A673 (cell line): ENCODE measurements around the gene KIF24. TPM values are rescaled to one million over a fixed set of nuclear protein-coding genes. Genes with fewer than 3 reads are reported as not detected.

Experiments used
- BruUV-seq: library from RNA; stranded (reverse); fragments of 400-500 nt; replicated peaks from 2 replicates; lab custom pipeline; 2021; lab: Mats Ljungman, UMichigan
- CTCF ChIA-PET: fragments of 300-600 bp; sonication (Branson Sonifier 250); formaldehyde crosslinking; loops from one replicate; lab custom pipeline; 2022; ENCODE audit warnings: antibody characterized with exemption; lab: Charles Lee
- POLR2A ChIA-PET: fragments of 300-600 bp; sonication (Branson Sonifier 250); formaldehyde crosslinking; loops from one replicate; lab custom pipeline; 2022; ENCODE audit warnings: antibody characterized with exemption; ENCODE audit not compliant: low non-redundant PET; lab: Charles Lee
- DNase-seq: peaks from one replicate; pipeline ENCODE4 v3.0.0-alpha.2; 2015; ENCODE audit warnings: low spot score
- H3K27ac ChIP-seq: fragments of 200-600 bp; sonication (generic); 2 replicates; pipeline ENCODE4 v1.5.1; 2016; ENCODE audit warnings: mixed run types, low read depth, mild to moderate bottlenecking, mixed read lengths, antibody characterized with exemption, low read length; ENCODE audit not compliant: poor library complexity, severe bottlenecking
- H3K27me3 ChIP-seq: fragments of 200-600 bp; sonication (generic); replicated peaks from 2 replicates; pipeline ENCODE4 v1.6.1; 2017; ENCODE audit warnings: mixed run types, low read depth, mild to moderate bottlenecking, mixed read lengths, antibody characterized with exemption, low read length; ENCODE audit not compliant: insufficient read depth, poor library complexity
- H3K36me3 ChIP-seq: fragments of 200-600 bp; sonication (generic); 2 replicates; pipeline ENCODE4 v1.6.1; 2016; ENCODE audit warnings: mixed run types, mild to moderate bottlenecking, mixed read lengths, antibody characterized with exemption, low read length; ENCODE audit not compliant: insufficient read depth, poor library complexity, severe bottlenecking
- H3K4me1 ChIP-seq: fragments of 200-600 bp; sonication (generic); 2 replicates; pipeline ENCODE4 v1.6.1; 2017; ENCODE audit warnings: mixed run types, mild to moderate bottlenecking, mixed read lengths, antibody characterized with exemption, low read length; ENCODE audit not compliant: insufficient read depth, poor library complexity, severe bottlenecking
- H3K4me3 ChIP-seq: fragments of 200-600 bp; sonication (generic); 2 replicates; pipeline ENCODE4 v1.5.1; 2016; ENCODE audit warnings: low read depth, mixed run types, mild to moderate bottlenecking, mixed read lengths, low read length; ENCODE audit not compliant: poor library complexity, severe bottlenecking
- H3K9me3 ChIP-seq: fragments of 200-600 bp; sonication (generic); 2 replicates; pipeline ENCODE4 v1.6.1; 2016; ENCODE audit warnings: mixed run types, low read depth, mild to moderate bottlenecking, mixed read lengths, antibody characterized with exemption, low read length; ENCODE audit not compliant: poor library complexity, severe bottlenecking
- EZH2 ChIP-seq: fragments of 200-600 bp; sonication (generic); IDR thresholded peaks from 2 replicates; pipeline ENCODE4 v1.6.1; 2017; ENCODE audit warnings: borderline replicate concordance, low read depth, mild to moderate bottlenecking, mixed read lengths, antibody characterized with exemption, low read length; ENCODE audit not compliant: poor library complexity, severe bottlenecking
- intact Hi-C: fragments of 100-400 bp; cut with micrococcal nuclease; formaldehyde crosslinking; loops from one replicate; pipeline ENCODE4 v1.10.0; 2022; ENCODE audit not compliant: unreplicated experiment
- total RNA-seq: library from RNA; stranded (reverse); gene quantifications from 2 replicates; pipeline ENCODE4 v1.2.3, GENCODE V29; 2021
- TF ChIP-seq, protein P1 (sequence below): fragments of 300-800, 200-600 bp; sonication (generic); conservative IDR thresholded peaks from 2 replicates; pipeline ENCODE4 v1.5.1; 2017; ENCODE audit warnings: low read depth, mild to moderate bottlenecking, antibody characterized with exemption, low read length, moderate library complexity, mixed read lengths

KIF24 gene
- total RNA-seq, 1 experiment from 2014 or later = 11.6 TPM

DNA sequence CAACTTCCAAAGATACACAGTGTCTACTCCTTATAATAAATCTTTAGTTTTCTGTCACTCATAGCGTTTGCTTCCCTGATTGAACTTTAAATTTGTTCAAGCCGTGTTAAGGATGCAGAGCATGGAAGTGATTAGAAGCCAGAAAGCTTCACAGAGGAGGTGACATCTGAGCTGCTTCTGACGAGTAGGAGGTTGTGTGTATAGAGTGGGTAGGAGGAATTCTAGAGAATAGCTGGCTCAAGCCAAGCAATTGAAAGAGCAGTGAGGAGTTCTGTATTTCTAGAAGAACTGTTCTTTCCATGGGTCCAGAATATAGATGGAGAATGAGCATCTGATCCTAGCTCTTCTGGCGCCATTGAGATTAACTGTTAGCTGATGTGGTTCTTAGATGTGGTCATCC is 6.3 kb upstream of the KIF24 start:
- ChIA-PET CTCF (interaction anchor here (1.1 kb wide), 1 partner anchor 69 kb away, joined by 3 read pairs; no protein-coding TSS in a partner anchor), POLR2A (interaction anchor here (0.6 kb wide), 1 partner anchor 45 kb away, joined by 7 read pairs; no protein-coding TSS in a partner anchor)
- TF ChIP-seq EZH2 = no peak
- TF ChIP-seq, protein P1, sequence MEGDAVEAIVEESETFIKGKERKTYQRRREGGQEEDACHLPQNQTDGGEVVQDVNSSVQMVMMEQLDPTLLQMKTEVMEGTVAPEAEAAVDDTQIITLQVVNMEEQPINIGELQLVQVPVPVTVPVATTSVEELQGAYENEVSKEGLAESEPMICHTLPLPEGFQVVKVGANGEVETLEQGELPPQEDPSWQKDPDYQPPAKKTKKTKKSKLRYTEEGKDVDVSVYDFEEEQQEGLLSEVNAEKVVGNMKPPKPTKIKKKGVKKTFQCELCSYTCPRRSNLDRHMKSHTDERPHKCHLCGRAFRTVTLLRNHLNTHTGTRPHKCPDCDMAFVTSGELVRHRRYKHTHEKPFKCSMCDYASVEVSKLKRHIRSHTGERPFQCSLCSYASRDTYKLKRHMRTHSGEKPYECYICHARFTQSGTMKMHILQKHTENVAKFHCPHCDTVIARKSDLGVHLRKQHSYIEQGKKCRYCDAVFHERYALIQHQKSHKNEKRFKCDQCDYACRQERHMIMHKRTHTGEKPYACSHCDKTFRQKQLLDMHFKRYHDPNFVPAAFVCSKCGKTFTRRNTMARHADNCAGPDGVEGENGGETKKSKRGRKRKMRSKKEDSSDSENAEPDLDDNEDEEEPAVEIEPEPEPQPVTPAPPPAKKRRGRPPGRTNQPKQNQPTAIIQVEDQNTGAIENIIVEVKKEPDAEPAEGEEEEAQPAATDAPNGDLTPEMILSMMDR = no peak
- Histone ChIP-seq H3K9me3 (no peaks in the 10 kb centered on the region), H3K4me1 (peaks cover 6% of the 10 kb centered on the region), H3K27ac (no peak overlapping the region), H3K4me3 (no peak overlapping the region), H3K27me3 (no peaks in the 10 kb centered on the region), H3K36me3 (peaks cover 8% of the 10 kb centered on the region)
- DNase-seq = no peak
- BruUV-seq = no TSS peak
- intact Hi-C loops = no loop called here

DNA sequence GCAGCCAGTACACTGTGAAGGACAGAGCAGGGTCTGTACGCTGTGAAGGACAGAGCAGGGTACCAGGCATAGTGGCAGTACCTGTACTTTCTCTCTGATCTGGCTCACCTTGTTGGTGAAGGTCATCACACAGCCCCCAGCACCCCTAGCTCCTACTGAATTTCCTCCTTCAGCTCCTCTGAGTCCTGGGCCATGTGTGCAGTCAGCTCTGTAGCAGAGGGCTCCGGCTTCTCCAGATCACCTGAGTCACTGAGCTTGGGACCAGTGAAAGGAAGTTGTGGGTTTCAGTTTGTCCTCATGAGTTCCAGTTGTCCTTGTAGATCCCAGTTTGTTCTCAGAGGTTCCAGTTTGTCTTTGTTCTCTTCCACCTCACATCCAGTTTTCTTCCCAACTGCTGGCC is 5.8 kb upstream of the KIF24 start:
- CTCF ChIA-PET = interaction anchor here (1.1 kb wide), 1 partner anchor 69 kb away, joined by 3 read pairs; no protein-coding TSS in a partner anchor
- no peak overlapping the region for H3K4me3 ChIP-seq
- POLR2A ChIA-PET = no interaction called here
- H3K27ac ChIP-seq = no peak overlapping the region
- peaks cover 8% of the 10 kb centered on the region for H3K36me3 ChIP-seq
- no peaks in the 10 kb centered on the region for H3K27me3 ChIP-seq
- no peak for DNase-seq
- intact Hi-C loops = loop anchor here (5.0 kb wide), 2 partner anchors 212 to 257 kb away; no protein-coding TSS in a partner anchor
- no TSS peak for BruUV-seq
- H3K4me1 ChIP-seq = peaks cover 6% of the 10 kb centered on the region
- TF ChIP-seq EZH2 = no peak
- TF ChIP-seq, protein P1 = no peak
- H3K9me3 ChIP-seq = no peaks in the 10 kb centered on the region

DNA sequence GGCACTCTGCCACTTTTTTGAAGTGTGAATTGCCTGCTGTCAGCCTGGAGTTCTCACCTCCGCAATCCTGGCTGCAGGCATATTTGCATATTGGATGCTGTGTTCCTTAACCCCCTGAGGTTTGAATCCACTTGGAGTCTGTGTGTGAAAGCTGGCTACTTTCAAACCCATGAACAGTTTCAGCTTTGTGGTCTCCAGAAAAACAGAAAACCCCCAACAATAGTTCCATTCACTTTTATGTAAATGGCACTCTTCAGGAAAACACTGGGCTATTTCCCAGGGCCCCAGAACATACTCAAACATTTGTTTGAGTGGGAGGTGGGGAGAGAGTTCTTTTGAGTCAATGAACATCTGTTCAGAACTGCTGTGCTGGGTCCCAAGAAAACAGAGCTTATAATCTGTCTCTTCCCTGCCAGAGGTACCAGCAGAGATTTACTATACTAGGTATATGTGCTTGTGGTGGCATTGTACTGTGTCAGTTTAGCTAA is 5.3 kb upstream of the KIF24 start:
- H3K36me3 ChIP-seq = peaks cover 8% of the 10 kb centered on the region
- DNase-seq = no peak
- no TSS peak for BruUV-seq
- intact Hi-C loops = loop anchor here (5.0 kb wide), 2 partner anchors 213 to 258 kb away; no protein-coding TSS in a partner anchor
- no peaks in the 10 kb centered on the region for H3K27me3 ChIP-seq
- ChIA-PET CTCF (interaction anchor here (1.0 kb wide), 1 partner anchor 69 kb away, joined by 4 read pairs; no protein-coding TSS in a partner anchor), POLR2A (no interaction called here)
- H3K4me1 ChIP-seq = peaks cover 6% of the 10 kb centered on the region
- no peaks in the 10 kb centered on the region for H3K9me3 ChIP-seq
- H3K4me3 ChIP-seq = no peak overlapping the region
- H3K27ac ChIP-seq = no peak overlapping the region
- TF ChIP-seq EZH2 = no peak
- TF ChIP-seq, protein P1 = no peak
